Inflammatory macrophage (primary cell): Measurements from ENCODE around the gene BEX2.
"Not testable (repeated sequence)": the region's sequence is repeated elsewhere in the genome, so short reads cannot be mapped to it uniquely, and the experiment has no call there.

Source experiments
- DNase-seq, 2 donors: peaks; one replicate each; pipeline ENCODE4 v3.0.0-alpha.2; 2020 to 2022
- total RNA-seq, 18 experiments: gene quantifications; one replicate each; lab custom pipeline; 2026; ENCODE audit warnings: mixed read lengths in 6 of 18, inconsistent platforms in 2 of 18; lab: John Stamatoyannopoulos, UW

The BEX2 gene
- 0 to 0.99 (median 0.37) reads per million in 18 experiments for total RNA-seq

DNA sequence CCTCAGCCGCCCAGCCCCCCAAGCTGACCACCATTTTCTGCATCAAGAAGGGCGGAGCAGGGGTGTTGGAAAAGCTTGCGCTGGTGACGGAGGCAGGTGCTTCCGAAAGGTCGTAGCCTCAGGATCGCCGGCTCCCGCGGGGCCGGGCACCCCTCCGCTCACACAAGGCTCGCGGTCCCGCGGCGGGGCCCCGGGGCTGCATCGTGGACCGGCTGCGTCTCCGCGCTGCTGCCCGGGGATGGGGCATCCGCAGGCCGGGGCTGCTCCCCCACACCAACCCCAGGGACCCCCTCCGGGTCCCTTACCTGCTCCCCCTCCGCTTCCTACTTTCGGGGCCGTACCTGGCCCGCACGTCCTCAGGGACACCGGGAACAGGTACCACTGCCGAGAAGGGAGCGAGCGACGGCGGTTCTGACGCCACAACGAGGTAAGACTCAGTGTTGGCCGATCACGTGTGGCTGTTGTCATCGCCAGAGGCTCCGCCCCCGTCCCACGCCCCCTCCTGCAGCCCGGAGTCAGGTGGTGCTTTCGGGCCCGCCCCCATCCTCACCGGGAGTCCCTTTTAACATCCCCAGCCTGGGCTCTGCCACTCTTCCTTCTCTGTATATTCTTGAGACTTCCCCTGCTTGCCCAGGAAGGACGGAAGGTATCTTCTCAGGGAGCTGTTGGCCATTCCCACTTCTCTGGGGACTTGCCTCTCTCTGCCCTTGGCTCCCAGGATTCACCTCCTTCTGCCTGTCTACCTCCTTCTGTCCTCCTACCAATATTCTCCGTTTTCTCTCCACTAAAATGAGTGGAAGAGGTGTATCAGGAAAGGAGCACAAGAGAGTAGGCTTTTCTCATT, at the start of gene BEX2:
Gene BEX2, minus strand, starts transcription at position 436 of the 844 bp plus-strand sequence. CDS start 1,014 bp downstream, outside the sequence.
- peak; percentile 4 to 8 for DNase-seq

DNA sequence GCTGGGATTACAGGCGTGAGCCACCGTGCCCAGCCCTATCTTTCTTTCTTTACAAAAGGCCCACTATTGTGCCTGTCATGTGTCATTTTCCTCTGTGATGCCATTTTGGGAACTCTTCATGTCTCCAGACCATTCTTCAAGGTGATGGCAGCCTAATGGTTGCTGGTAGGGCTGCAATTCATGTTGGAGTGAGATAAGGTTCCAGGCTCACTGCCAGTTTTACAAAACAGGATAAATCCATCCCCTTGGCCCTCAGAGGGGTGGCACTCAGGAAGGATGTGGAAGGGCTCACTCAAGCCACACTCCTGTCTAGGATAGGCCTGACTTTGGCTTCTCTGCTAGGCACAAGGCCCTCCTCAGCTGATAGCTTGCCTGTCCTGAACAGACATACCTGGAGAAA, 49.3 kb upstream of the BEX2 start:
- DNase-seq: no peak

DNA sequence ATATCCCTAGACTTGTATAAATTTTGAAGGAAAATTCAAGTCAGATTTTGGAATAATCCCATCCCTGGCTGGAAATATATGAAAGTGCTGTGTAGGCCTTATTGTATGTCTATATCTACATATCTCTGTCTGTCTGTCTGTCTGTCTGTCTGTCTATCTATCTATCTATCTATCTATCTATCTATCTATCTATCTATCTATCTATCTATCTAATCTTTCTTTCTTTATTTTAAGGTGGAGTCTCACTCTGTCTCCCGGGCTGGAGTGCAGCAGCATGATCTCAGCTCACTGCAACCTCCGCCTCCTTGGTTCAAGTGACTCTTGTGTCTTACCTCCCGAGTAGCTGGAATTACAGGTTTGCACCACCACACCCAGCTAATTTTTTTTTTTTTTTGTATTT, 48.8 kb upstream of the BEX2 start:
- not testable (repeated sequence) for DNase-seq

GRCh38 chrX:103357871-103358270, 47.1 kb upstream of the BEX2 start:
- no peak for DNase-seq

- DNase-seq: no peak
These were observed 46.1 kb upstream of the BEX2 start for GRCh38 chrX:103356858-103357257.

GRCh38 chrX:103356130-103356798, 45.5 kb upstream of the BEX2 start, which contains the start of gene TCEAL9:
TCEAL9 (plus strand) TSS chrX:103356506; CDS start chrX:103357685, 1,179 bp downstream.
- peak; percentile 3 to 43 for DNase-seq

GRCh38 chrX:103347682-103348397, 37.0 kb upstream of the BEX2 start:
- DNase-seq: no peak

DNA sequence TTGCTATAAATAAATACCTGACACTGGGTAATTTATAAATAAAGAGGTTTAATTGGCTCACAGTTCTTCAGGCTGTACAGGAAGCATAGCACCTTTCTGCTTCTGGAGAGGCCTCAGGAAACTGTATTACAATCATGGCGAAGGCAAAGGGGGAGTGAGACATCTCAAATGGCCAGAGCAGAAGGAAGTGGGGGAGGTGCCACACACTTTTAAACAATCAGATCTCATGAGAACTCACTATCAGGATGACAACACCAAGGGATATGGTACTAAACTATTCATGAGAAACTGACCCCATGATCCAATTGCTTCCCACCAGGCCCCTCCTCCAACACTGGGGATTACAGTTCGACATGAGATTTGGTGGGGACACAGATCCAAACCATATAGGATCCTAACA, 33.8 kb upstream of the BEX2 start:
- DNase-seq: no peak

GRCh38 chrX:103343105-103343504, 32.3 kb upstream of the BEX2 start:
- peak; percentile 27 to 54 for DNase-seq

GRCh38 chrX:103338663-103339062, 27.9 kb upstream of the BEX2 start:
- no peak for DNase-seq

DNA sequence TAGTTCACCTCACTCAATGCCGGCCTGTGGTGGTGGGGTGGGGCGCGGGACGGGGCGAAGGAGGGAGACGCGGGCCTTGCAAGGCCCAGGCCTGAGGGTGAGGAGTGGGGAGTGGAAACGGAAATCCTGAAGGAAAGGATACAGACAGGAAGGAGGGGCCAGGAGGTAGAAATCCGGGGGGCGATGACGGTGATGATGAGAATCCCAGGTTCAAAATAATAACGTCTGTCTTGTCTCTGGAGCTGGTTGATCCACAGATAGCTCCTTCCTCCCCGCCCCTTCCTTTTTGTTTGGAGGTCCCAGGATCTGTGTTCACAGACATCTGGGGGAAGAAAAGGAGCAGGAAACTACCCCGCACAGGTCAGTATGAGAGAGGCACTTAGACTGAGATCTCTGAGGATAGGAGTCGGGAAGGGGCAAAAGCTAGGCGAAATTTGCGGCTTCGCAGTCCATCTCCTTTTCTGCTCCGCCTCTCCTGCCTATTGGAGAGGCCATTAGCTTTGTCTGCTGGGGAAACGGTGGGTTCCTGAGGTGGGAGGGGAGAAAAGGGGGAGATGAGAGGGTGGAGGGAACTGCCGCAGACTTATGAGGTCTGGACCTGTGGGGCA, 20.0 kb upstream of the BEX2 start:
- no peak for DNase-seq

- DNase-seq: no peak
These were observed 19.2 kb upstream of the BEX2 start, which contains the start of gene TCEAL7 for GRCh38 chrX:103329991-103330390. TCEAL7 (plus strand) TSS chrX:103330239; CDS start chrX:103331404, 1,165 bp downstream.

DNA sequence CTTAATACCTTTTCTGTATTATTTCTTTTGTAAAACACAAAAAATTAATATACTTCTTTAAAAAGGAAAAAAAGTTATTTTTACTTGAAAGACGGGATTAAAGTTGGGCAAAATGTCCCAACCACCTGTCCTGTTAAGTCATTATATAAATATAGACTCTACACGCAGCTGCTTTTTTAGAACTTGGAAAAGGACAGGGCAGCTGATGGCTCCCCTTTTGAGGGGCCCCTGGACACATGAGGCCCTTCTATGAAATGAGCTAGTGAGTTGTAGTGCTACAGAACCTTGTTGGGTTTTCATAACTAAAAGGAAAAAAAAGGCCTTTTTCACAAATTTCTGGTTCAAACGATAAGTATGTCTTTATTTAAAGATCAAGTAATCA, 600 bp upstream of the BEX2 start:
- DNase-seq: no peak

GRCh38 chrX:103309860-103310554, 783 bp downstream of the BEX2 start:
- no peak for DNase-seq

DNA sequence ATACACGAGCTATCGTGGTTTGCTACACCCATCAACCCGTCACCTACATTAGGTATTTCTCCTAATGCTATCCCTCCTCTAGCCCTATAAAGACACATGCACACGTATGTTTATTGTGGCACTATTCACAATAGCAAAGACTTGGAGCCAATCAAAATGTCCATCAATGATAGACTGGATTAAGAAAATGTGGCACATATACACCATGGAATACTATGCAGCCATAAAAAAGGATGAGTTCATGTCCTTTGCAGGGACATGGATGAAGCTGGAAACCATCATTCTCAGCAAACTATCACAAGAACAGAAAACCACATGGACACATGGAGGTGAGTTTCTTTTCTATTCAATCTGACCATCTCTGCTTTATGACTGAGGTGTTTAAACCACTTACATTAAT, 5.1 kb downstream of the BEX2 start:
- DNase-seq: not testable (repeated sequence)

DNA sequence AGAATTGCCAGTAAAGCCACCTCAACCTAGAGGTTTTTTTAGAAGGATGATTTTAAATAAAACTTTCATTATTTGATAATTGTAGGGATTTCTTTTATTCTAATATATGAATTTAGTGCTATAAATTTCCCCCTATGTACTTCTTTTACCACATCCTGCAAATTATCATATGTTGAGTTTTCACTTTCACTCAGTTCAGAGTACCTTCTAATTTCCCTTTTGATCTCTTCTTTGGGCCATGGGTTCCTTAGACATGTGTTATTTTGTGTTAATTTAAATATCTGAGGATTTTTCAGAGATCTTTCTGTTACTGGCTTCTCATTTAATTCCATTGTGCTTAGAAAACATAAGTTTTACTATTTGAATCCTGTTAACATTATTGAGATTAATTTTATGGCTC, 6.1 kb downstream of the BEX2 start:
- DNase-seq: no peak

- DNase-seq: no peak
These were observed 17.7 kb downstream of the BEX2 start for GRCh38 chrX:103293118-103293517.

DNA sequence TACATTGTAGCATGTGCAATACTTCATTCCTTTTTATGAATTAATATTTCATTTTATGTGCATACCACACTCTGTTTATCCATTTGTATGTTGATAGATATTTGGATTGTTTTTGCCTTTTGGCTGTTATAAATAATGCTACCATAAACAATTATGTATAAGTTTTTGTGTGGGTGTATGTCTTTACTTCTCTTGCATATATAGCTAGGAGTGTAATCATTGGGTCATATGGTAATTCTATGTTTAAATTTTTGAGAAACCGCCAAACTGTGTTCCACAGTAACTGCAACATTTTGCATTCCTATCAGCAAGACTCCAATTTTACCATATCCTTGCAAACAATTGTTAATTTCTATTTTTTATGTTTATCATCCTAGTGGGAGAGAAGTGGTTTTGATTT, 31.2 kb downstream of the BEX2 start:
- no peak for DNase-seq

DNA sequence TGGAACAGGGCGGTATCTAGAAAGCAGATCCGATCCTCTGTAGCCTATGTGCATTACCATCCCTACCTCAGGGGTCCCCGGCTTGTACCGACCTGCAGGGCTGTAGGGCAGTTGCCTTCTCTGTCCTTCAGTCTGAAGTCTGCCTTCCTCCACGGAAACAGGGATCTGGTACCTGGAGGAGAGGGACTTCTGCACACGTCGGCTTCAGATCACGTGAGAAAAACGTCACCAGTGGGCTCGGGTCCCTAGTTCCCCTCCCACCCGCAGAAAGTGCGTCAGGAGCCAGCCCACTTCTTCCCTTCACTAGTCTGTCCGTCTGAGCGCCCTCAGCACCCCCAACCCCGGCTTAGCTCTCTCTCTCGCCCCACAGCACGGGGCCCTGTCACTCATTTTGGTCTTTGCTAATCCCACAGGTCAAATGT, 34.2 kb downstream of the BEX2 start, which contains the start of gene TCEAL5:
Gene TCEAL5, minus strand, starts transcription at position 170 of the 422 bp plus-strand sequence. CDS start 2,187 bp downstream, outside the sequence.
- no peak for DNase-seq

GRCh38 chrX:103275947-103276567, 34.7 kb downstream of the BEX2 start:
- no peak for DNase-seq

DNA sequence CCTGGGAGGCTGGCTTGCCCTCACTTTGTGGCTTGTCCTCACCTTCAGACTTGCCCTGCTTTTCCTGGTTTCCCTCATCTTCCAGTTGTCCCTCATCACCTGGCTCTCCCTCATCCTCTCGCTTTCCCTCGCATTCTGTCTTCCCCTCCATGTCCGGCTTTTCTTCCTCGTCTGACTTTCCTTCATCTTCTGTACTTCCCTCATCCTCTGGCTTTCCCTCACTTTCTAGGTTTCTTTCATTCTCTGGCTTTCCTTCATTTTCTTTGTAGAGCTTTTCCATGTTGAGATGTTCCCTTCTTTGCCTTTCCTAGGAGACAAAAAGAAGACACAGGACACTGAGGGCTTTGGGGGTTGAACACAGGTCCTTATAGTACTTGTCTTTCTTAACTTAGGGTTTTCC, 36.5 kb downstream of the BEX2 start:
- DNase-seq: no peak
